ENCODE measurements around the gene ATP5PO. TPM values are rescaled to one million over a fixed set of nuclear protein-coding genes. Genes with fewer than 3 reads are reported as not detected.

ATP5PO gene
- polyA plus RNA-seq, 1 experiment: 365 TPM

DNA sequence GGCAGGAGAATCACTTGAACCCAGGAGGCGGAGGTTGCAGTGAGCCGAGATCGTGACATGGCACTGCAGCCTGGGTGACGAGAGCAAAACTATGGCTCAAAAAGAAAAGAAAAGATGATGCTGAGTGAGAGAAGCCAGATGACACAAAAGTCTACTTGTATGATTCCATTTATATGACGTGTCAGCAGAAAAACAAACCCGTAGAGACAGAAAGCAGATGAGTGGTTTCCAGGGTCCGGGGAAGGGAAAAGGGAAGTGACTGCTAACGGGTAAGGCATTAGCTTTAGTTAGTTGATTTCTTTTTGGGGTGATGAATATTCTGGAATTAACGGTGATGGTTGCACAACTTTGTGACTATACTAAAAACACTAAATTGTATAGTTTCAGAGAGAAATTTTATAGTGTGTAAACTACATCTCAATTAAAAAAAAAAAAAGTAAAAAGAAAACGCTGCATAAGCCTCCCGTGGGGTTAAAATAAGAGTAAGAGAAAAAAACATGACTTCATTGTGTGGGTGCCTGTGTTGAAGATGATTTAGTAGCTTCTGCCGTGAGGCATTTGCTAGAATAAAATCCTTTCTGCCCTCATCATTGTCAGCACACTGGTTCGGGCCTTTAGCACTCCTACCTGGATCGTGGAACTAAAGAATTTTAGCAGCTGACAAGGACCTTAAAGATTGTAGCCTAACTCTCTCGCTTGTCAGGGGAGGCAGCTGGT is 24.7 kb upstream of the ATP5PO start:
- DNase-seq (ENCODE audit: low read depth, low spot score): no peak
- TF ChIP-seq, protein P1, sequence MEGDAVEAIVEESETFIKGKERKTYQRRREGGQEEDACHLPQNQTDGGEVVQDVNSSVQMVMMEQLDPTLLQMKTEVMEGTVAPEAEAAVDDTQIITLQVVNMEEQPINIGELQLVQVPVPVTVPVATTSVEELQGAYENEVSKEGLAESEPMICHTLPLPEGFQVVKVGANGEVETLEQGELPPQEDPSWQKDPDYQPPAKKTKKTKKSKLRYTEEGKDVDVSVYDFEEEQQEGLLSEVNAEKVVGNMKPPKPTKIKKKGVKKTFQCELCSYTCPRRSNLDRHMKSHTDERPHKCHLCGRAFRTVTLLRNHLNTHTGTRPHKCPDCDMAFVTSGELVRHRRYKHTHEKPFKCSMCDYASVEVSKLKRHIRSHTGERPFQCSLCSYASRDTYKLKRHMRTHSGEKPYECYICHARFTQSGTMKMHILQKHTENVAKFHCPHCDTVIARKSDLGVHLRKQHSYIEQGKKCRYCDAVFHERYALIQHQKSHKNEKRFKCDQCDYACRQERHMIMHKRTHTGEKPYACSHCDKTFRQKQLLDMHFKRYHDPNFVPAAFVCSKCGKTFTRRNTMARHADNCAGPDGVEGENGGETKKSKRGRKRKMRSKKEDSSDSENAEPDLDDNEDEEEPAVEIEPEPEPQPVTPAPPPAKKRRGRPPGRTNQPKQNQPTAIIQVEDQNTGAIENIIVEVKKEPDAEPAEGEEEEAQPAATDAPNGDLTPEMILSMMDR (IDR thresholded peaks at IDR 0.05; ENCODE audit: low read depth, low read length): no peak
- Histone ChIP-seq H3K27ac (ENCODE audit: low read depth, low read length) (peak overlapping the region; percentile 73), H3K4me3 (ENCODE audit: low read depth, low read length) (no peak overlapping the region), H3K27me3 (ENCODE audit: control insufficient read depth, insufficient read depth, low read length) (no peaks in the 10 kb centered on the region), H3K9me3 (ENCODE audit: control insufficient read depth, insufficient read depth, low read length) (no peaks in the 10 kb centered on the region)
- ChIA-PET CTCF (interaction anchor here (0.6 to 4.7 kb wide), 3 partner anchors 17 to 415 kb away, joined by 3 to 24 read pairs (median 4); no protein-coding TSS in a partner anchor), POLR2A (no interaction called here)

DNA sequence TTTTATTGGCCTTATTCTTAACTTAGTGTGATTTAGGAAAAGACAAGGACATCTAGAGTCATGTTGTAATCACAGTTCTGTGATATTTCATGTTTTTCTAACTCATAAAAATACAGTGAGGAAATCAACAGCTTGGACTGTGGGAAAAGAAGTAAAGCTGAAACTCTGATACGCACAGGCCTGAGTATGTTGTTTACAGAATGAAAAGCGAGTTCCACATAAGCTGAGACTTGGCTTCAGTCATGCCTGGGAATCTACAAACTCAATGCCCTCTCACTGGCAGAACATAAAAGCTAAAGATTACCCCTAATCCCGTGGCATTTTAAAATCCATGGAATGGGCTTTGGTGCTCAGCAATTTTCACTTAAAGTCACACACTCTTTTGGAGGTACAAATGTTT is 23.6 kb upstream of the ATP5PO start:
- TF ChIP-seq, protein P1 (IDR thresholded peaks at IDR 0.05; ENCODE audit: low read depth, low read length): no peak
- DNase-seq (ENCODE audit: low read depth, low spot score): no peak
- Histone ChIP-seq H3K9me3 (ENCODE audit: control insufficient read depth, insufficient read depth, low read length) (no peaks in the 10 kb centered on the region), H3K27me3 (ENCODE audit: control insufficient read depth, insufficient read depth, low read length) (no peaks in the 10 kb centered on the region), H3K27ac (ENCODE audit: low read depth, low read length) (no peak overlapping the region), H3K4me3 (ENCODE audit: low read depth, low read length) (no peak overlapping the region)
- ChIA-PET POLR2A (interaction anchor here (0.7 kb wide), 1 partner anchor 37 kb away, joined by 3 read pairs; no protein-coding TSS in a partner anchor), CTCF (interaction anchor here (0.9 to 4.7 kb wide), 3 partner anchors 16 to 408 kb away, joined by 4 to 24 read pairs (median 5); no protein-coding TSS in a partner anchor)

DNA sequence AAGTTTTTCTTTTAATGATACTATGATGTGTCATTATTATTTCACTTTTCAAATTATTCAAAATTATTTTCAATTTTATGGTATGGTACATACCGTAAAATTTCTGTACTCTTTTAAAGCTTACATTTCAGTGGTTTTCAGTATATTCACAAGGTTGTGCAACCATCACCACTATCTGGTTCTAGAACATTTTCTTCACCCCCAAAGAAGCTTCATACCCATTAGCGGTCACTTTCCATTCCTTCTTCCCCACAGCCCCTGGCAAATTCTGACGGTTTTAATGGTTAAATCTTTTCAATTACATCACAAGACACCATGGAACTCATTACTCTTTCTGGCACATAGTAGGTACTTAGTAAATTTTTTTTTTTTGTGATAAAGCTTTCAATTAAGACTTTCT is 22.8 kb upstream of the ATP5PO start:
- ChIA-PET CTCF (interaction anchor here (1.9 to 4.7 kb wide), 2 partner anchors 15 to 409 kb away, joined by 5 to 24 read pairs; no protein-coding TSS in a partner anchor), POLR2A (interaction anchor here (0.7 kb wide), 1 partner anchor 38 kb away, joined by 3 read pairs; no protein-coding TSS in a partner anchor)
- Histone ChIP-seq H3K9me3 (ENCODE audit: control insufficient read depth, insufficient read depth, low read length) (no peaks in the 10 kb centered on the region), H3K27me3 (ENCODE audit: control insufficient read depth, insufficient read depth, low read length) (no peaks in the 10 kb centered on the region), H3K4me3 (ENCODE audit: low read depth, low read length) (no peak overlapping the region), H3K27ac (ENCODE audit: low read depth, low read length) (no peak overlapping the region)
- no peak for DNase-seq (ENCODE audit: low read depth, low spot score)
- TF ChIP-seq, protein P1 (IDR thresholded peaks at IDR 0.05; ENCODE audit: low read depth, low read length): no peak

DNA sequence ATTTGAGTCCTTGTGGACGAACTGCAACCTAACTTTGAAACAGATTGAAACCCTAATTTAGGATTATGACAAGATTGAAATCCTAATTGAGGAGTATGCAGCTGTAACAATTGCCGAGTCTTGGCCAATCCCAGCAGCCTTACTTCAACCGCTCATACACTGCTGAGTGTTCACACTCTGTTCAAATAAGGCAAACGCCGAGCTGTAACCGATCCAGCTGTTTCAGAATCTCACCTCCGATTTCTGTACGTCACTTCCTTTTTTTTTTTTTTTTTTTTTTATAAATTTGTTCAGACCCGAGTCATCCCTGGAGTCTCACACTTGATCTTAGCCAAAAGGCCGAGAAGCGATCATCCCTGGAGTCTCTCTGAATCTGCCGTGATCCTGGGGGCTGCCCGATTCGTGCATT is 22.3 kb upstream of the ATP5PO start:
- Histone ChIP-seq H3K4me3 (ENCODE audit: low read depth, low read length) (no peak overlapping the region), H3K9me3 (ENCODE audit: control insufficient read depth, insufficient read depth, low read length) (no peaks in the 10 kb centered on the region), H3K27me3 (ENCODE audit: control insufficient read depth, insufficient read depth, low read length) (no peaks in the 10 kb centered on the region), H3K27ac (ENCODE audit: low read depth, low read length) (no peak overlapping the region)
- ChIA-PET POLR2A (no interaction called here), CTCF (interaction anchor here (0.6 to 4.7 kb wide), 4 partner anchors 14 to 410 kb away, joined by 4 to 24 read pairs (median 4); no protein-coding TSS in a partner anchor)
- DNase-seq (ENCODE audit: low read depth, low spot score): no peak
- TF ChIP-seq, protein P1 (IDR thresholded peaks at IDR 0.05; ENCODE audit: low read depth, low read length): no peak

DNA sequence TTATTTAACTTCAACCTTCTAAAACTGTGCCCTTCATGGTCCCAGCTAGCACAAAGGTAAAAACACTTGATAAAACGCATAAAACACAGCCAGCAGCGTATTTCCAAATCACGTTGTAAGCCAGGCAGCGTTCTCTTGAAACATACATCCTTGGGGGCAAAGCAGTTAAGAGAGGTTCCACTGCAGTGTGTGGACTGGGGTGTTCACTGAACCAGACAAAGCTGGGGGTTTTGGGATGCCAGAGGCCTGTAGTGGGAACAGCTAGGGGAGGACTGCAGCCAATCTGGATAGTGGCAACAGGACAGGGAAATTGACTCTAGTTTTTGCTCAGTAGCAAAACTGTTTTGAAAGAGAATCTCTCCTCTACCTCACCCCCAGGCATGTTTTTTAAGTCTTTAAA is 21.5 kb upstream of the ATP5PO start:
- POLR2A ChIA-PET: no interaction called here
- TF ChIP-seq, protein P1 (IDR thresholded peaks at IDR 0.05; ENCODE audit: low read depth, low read length): no peak
- DNase-seq (ENCODE audit: low read depth, low spot score): no peak
- Histone ChIP-seq H3K27me3 (ENCODE audit: control insufficient read depth, insufficient read depth, low read length) (no peaks in the 10 kb centered on the region), H3K4me3 (ENCODE audit: low read depth, low read length) (no peak overlapping the region), H3K27ac (ENCODE audit: low read depth, low read length) (no peak overlapping the region), H3K9me3 (ENCODE audit: control insufficient read depth, insufficient read depth, low read length) (no peaks in the 10 kb centered on the region)
- CTCF ChIA-PET: interaction anchor here (1.1 to 4.7 kb wide), 2 partner anchors 13 to 331 kb away, joined by 4 to 24 read pairs; no protein-coding TSS in a partner anchor

Data from AG04450 (cell line).